ENCODE measurements around the gene AMOTL2. TPM values are rescaled to one million over a fixed set of nuclear protein-coding genes. Genes with fewer than 3 reads are reported as not detected.

AMOTL2 gene

Small RNA genes within 50 kb of the gene (small RNA-seq; reads per million reads assigned to genes)
- gene HMGN1P9 (ENCODE audit: low read depth) (not detected), gene MIR6827 (ENCODE audit: low read depth) (not detected)
